CD14-positive monocyte (primary cell): ENCODE data around the gene PHF23. TPM values are rescaled to one million over a fixed set of nuclear protein-coding genes. Genes with fewer than 3 reads are reported as not detected.

Experiments used
- DNase-seq, 3 donors: peaks; one replicate each; pipeline ENCODE4 v3.0.0-alpha.2; 2011 to 2022
- H2AFZ ChIP-seq: 2 replicates; pipeline ENCODE4 v1.6.0; 2012; ENCODE audit warnings: mild to moderate bottlenecking, low read depth, low read length, inconsistent platforms; ENCODE audit not compliant: insufficient read depth, poor library complexity, severe bottlenecking
- H3K27ac ChIP-seq, 2 donors: 1 replicate in 1 of 2; 2 replicates in 1 of 2; pipeline ENCODE4 v1.5.1; 2012 to 2013; ENCODE audit warnings: low read length in 2 of 2, control low read depth in 1 of 2, inconsistent platforms in 1 of 2, low read depth in 1 of 2, mild to moderate bottlenecking in 1 of 2
- H3K27me3 ChIP-seq, 2 donors: one replicate each; pipeline versions ENCODE4 v1.6.0 to v1.6.1; 2011 to 2013; ENCODE audit warnings: low read length in 2 of 2; ENCODE audit not compliant: control insufficient read depth in 2 of 2, insufficient read depth in 2 of 2
- H3K36me3 ChIP-seq, 2 donors: replicated peaks in 1 of 2; 1 replicate in 1 of 2; 2 replicates in 1 of 2; pipeline versions ENCODE4 v1.5.1 to v1.6.1; 2012 to 2013; ENCODE audit warnings: low read length in 2 of 2, control low read depth in 1 of 2, inconsistent platforms in 1 of 2, mild to moderate bottlenecking in 1 of 2; ENCODE audit not compliant: insufficient read depth in 2 of 2, control insufficient read depth in 1 of 2
- H3K4me1 ChIP-seq, 2 donors: 1 replicate in 1 of 2; 2 replicates in 1 of 2; pipeline versions ENCODE4 v1.5.1 to v1.6.1; 2012 to 2013; ENCODE audit warnings: low read length in 2 of 2, control low read depth in 1 of 2, inconsistent platforms in 1 of 2, mild to moderate bottlenecking in 1 of 2, moderate library complexity in 1 of 2; ENCODE audit not compliant: insufficient read depth in 2 of 2, control insufficient read depth in 1 of 2
- H3K4me2 ChIP-seq: replicated peaks from 2 replicates; pipeline ENCODE3; 2012; ENCODE audit warnings: low read length, moderate library complexity, mild to moderate bottlenecking; ENCODE audit not compliant: poor library complexity, severe bottlenecking; ENCODE audit errors: extremely low read depth
- H3K4me3 ChIP-seq, 3 experiments: fragments of 200-600 bp in 1 of 3; sonication (generic) in 1 of 3; replicated peaks in 1 of 3; 1 replicate in 2 of 3; 2 replicates in 1 of 3; pipeline ENCODE4 v1.5.1; 2011 to 2013; ENCODE audit warnings: low read length in 3 of 3, mild to moderate bottlenecking in 3 of 3, control low read depth in 2 of 3, low read depth in 2 of 3, inconsistent platforms in 1 of 3, moderate library complexity in 1 of 3
- H3K79me2 ChIP-seq: 2 replicates; pipeline ENCODE4 v1.6.0; 2012; ENCODE audit warnings: mild to moderate bottlenecking, control low read depth, inconsistent platforms, low read length, moderate library complexity; ENCODE audit not compliant: insufficient read depth
- H3K9ac ChIP-seq: 2 replicates; pipeline ENCODE4 v1.6.0; 2017; ENCODE audit warnings: low read length, mild to moderate bottlenecking; ENCODE audit not compliant: insufficient read depth, poor library complexity, severe bottlenecking
- H3K9me3 ChIP-seq, 2 donors: replicated peaks in 1 of 2; 1 replicate in 1 of 2; 2 replicates in 1 of 2; pipeline versions ENCODE4 v1.5.1 to v1.6.1; 2012 to 2013; ENCODE audit warnings: low read length in 2 of 2, control low read depth in 1 of 2; ENCODE audit not compliant: control insufficient read depth in 1 of 2, insufficient read depth in 1 of 2
- H4K20me1 ChIP-seq: 2 replicates; pipeline ENCODE4 v1.6.0; 2012; ENCODE audit warnings: mild to moderate bottlenecking, low read length, control low read depth, moderate library complexity; ENCODE audit not compliant: insufficient read depth
- H3K27ac Mint-ChIP-seq, 7 donors: one replicate each; pipeline ENCODE4 v1.8.0; 2020; ENCODE audit warnings: mild to moderate bottlenecking in 7 of 7, mixed read lengths in 7 of 7, moderate library complexity in 6 of 7, inconsistent platforms in 2 of 7
- H3K27me3 Mint-ChIP-seq, 3 donors: one replicate each; pipeline ENCODE4 v1.8.0; 2021 to 2022; ENCODE audit warnings: low read depth in 3 of 3, mild to moderate bottlenecking in 3 of 3, mixed read lengths in 3 of 3, moderate library complexity in 3 of 3, inconsistent platforms in 1 of 3
- H3K36me3 Mint-ChIP-seq, 2 donors: one replicate each; pipeline ENCODE4 v1.8.0; 2020; ENCODE audit warnings: mixed read lengths in 2 of 2, inconsistent platforms in 1 of 2, mild to moderate bottlenecking in 1 of 2
- H3K4me1 Mint-ChIP-seq: one replicate; pipeline ENCODE4 v1.8.0; 2020; ENCODE audit warnings: mild to moderate bottlenecking, mixed read lengths
- H3K4me3 Mint-ChIP-seq, 2 donors: one replicate each; pipeline ENCODE4 v1.8.0; 2020; ENCODE audit warnings: mild to moderate bottlenecking in 2 of 2, mixed read lengths in 2 of 2, moderate library complexity in 1 of 2
- H3K9me3 Mint-ChIP-seq, 7 donors: one replicate each; pipeline ENCODE4 v1.8.0; 2020 to 2022; ENCODE audit warnings: mixed read lengths in 7 of 7, mild to moderate bottlenecking in 6 of 7, moderate library complexity in 6 of 7, inconsistent platforms in 2 of 7
- WGBS: methylation state at CpG from one replicate; pipeline ENCODE4 v1.1.5; 2013; ENCODE audit warnings: missing lambda C conversion rate; ENCODE audit not compliant: insufficient coverage; 5-methylcytosine and 5-hydroxymethylcytosine counted together
- intact Hi-C, 2 donors: fragments of 100-400 bp; cut with micrococcal nuclease; formaldehyde crosslinking; loops; one replicate each; pipeline versions ENCODE4 v1.15.0 to v1.15.1; 2023
- polyA plus RNA-seq, 3 donors: library from polyadenylated mRNA; depleted of rRNA in 1 of 3; unstranded in 2 of 3; stranded (reverse) in 1 of 3; fragments of 300-500 nt in 2 of 3; fragments of >200 nt in 1 of 3; fragmentation: Illumina TruSeq in 2 of 3; gene quantifications; 1 replicate in 2 of 3; 2 replicates in 1 of 3; pipeline ENCODE4 v1.2.3, GENCODE V29; 2012 to 2021
- TF ChIP-seq, protein P1 (sequence below): fragments of 200-600 bp; IDR thresholded peaks from one replicate; pipeline ENCODE4 v1.8.0; 2022; ENCODE audit warnings: antibody characterized with exemption, mild to moderate bottlenecking

The PHF23 gene
- polyA plus RNA-seq, 3 donors: 12.0 to 18.0 (median 12.9) TPM

- Mint-ChIP-seq H3K9me3 (peaks cover 0 to 1% (median 0%) of the 10 kb centered on the region in 7 donors), H3K27me3 (peaks cover 0 to 2% (median 0%) of the 10 kb centered on the region in 3 donors), H3K4me1 (peaks cover 54% of the 10 kb centered on the region), H3K36me3 (peaks cover 36 to 41% of the 10 kb centered on the region in 2 donors), H3K27ac (peak within 1 kb of the TSS; percentile 76 to 92 (median 86)), H3K4me3 (peak within 1 kb of the TSS; percentile 90 to 94)
- Histone ChIP-seq H3K79me2 (peaks cover 75% of the 10 kb centered on the region), H2AFZ (peak within 1 kb of the TSS; percentile 87), H3K36me3 (peaks cover 29 to 36% of the 10 kb centered on the region in 2 donors), H4K20me1 (peaks cover 37% of the 10 kb centered on the region), H3K9me3 (no peaks in the 10 kb centered on the region), H3K9ac (peak within 1 kb of the TSS; percentile 78), H3K27me3 (no peaks in the 10 kb centered on the region), H3K27ac (peak within 1 kb of the TSS; percentile 50 to 76), H3K4me2 (peak within 1 kb of the TSS; percentile 79), H3K4me1 (peaks cover 50 to 60% of the 10 kb centered on the region in 2 donors), H3K4me3 (peak within 1 kb of the TSS; percentile 81 to 90 (median 86))
- 0% methylated on average over 63 of the region's 72 CpGs for WGBS
- intact Hi-C loops: loop anchor here in 1 of 2 donors (2.0 to 10.0 kb wide), 2 partner anchors 20 to 250 kb away; partner anchors contain the start of genes POLR2A and SLC35G6
- peak; percentile 92 to 93 (median 93) for DNase-seq
- TF ChIP-seq, protein P1, sequence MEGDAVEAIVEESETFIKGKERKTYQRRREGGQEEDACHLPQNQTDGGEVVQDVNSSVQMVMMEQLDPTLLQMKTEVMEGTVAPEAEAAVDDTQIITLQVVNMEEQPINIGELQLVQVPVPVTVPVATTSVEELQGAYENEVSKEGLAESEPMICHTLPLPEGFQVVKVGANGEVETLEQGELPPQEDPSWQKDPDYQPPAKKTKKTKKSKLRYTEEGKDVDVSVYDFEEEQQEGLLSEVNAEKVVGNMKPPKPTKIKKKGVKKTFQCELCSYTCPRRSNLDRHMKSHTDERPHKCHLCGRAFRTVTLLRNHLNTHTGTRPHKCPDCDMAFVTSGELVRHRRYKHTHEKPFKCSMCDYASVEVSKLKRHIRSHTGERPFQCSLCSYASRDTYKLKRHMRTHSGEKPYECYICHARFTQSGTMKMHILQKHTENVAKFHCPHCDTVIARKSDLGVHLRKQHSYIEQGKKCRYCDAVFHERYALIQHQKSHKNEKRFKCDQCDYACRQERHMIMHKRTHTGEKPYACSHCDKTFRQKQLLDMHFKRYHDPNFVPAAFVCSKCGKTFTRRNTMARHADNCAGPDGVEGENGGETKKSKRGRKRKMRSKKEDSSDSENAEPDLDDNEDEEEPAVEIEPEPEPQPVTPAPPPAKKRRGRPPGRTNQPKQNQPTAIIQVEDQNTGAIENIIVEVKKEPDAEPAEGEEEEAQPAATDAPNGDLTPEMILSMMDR: no peak
Observed at GRCh38 chr17:7234083-7234951, 4.9 kb downstream of the PHF23 start, which contains the start of gene DVL2. TSS of gene DVL2 (minus strand) at chr17:7234517. CDS start at chr17:7234262, 255 bp downstream.

DNA sequence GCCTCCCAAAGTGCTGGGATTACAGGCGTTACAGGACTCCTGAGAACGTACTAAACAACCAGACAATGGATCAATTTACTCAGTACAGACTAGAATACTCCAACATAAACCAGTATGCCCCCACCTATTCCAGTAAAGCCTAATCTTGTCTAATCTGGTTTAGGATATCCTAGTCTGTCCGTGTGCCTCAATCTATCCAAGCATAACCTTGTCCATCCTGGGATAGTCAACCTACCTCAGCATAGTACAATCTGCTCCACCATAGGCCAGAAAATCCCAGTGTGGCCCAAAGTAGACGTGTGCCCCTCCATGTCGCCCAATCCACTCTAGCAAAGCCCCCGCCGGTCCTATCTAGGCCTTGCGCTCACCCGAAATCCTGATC is 5.6 kb downstream of the PHF23 start:
- H3K4me1 Mint-ChIP-seq: peaks cover 54% of the 10 kb centered on the region
- H3K27ac ChIP-seq: peak overlapping the region; percentile 50 to 76
- peak overlapping the region; percentile 90 to 94 for H3K4me3 Mint-ChIP-seq
- H4K20me1 ChIP-seq: peaks cover 37% of the 10 kb centered on the region
- peaks cover 0 to 2% (median 0%) of the 10 kb centered on the region in 3 donors for H3K27me3 Mint-ChIP-seq
- H3K9me3 Mint-ChIP-seq: peaks cover 0 to 1% (median 0%) of the 10 kb centered on the region in 7 donors
- intact Hi-C loops: loop anchor here in 1 of 2 donors (2.0 to 10.0 kb wide), 2 partner anchors 19 to 251 kb away; partner anchors contain the start of genes POLR2A and SLC35G6
- peak overlapping the region; percentile 87 for H2AFZ ChIP-seq
- no peaks in the 10 kb centered on the region for H3K27me3 ChIP-seq
- H3K36me3 Mint-ChIP-seq: peaks cover 42 to 47% of the 10 kb centered on the region in 2 donors
- no peaks in the 10 kb centered on the region for H3K9me3 ChIP-seq
- H3K36me3 ChIP-seq: peaks cover 35 to 43% of the 10 kb centered on the region in 2 donors
- H3K4me3 ChIP-seq: peak overlapping the region; percentile 81 to 90 (median 86)
- TF ChIP-seq, protein P1: no peak
- H3K4me1 ChIP-seq: peaks cover 50 to 60% of the 10 kb centered on the region in 2 donors
- peaks cover 69% of the 10 kb centered on the region for H3K79me2 ChIP-seq
- DNase-seq: no peak
- WGBS: 0% methylated on average over 8 of the region's 9 CpGs
- H3K9ac ChIP-seq: peak overlapping the region; percentile 78
- peak overlapping the region; percentile 79 for H3K4me2 ChIP-seq
- H3K27ac Mint-ChIP-seq: peak overlapping the region in 6 of 7 donors; percentile 57 to 92 (median 86)
